ENCODE measurements around the gene PPP1R14B. TPM values are rescaled to one million over a fixed set of nuclear protein-coding genes. Genes with fewer than 3 reads are reported as not detected.

Gene PPP1R14B
- total and polyA plus RNA-seq, 2 of the 13 experiments (the other 11 are each of a cell fraction or from before 2014, with no cell fraction given) = 110 to 148 TPM

GRCh38 chr11:64240435-64241240 lies 6.1 kb downstream of the PPP1R14B start, which contains the start of gene FKBP2 (continued):
- TF ChIP-seq GABPA (IDR thresholded peaks at IDR 0.05; ENCODE audit: low read depth, low read length) (no peak), GABPA (CRISPR knock-in tag; IDR thresholded peaks at IDR 0.05; ENCODE audit: low read depth) (peak; percentile 95), HOXA3 (CRISPR knock-in tag; IDR thresholded peaks at IDR 0.05) (peak; percentile 82; the same call in 1 of the 2 replicates), ERF (CRISPR knock-in tag; IDR thresholded peaks at IDR 0.05) (no peak; the same call in 1 of the 2 replicates), TCF7L2 (IDR thresholded peaks at IDR 0.05; ENCODE audit: low read depth, low read length) (no peak), ZNF740 (CRISPR knock-in tag; IDR thresholded peaks at IDR 0.05) (no peak), SRF (IDR thresholded peaks at IDR 0.05; ENCODE audit: low read depth, low read length) (no peak), HNF1A (IDR thresholded peaks at IDR 0.05; ENCODE audit: low read depth) (no peak), HNF1A (CRISPR knock-in tag; IDR thresholded peaks at IDR 0.05; ENCODE audit: borderline replicate concordance) (no peak; the same call in 1 of the 2 replicates), ZNF75D (CRISPR knock-in tag; IDR thresholded peaks at IDR 0.05; ENCODE audit: borderline replicate concordance) (no peak), TFE3 (CRISPR knock-in tag; IDR thresholded peaks at IDR 0.05) (no peak), ZNF280D (CRISPR knock-in tag; IDR thresholded peaks at IDR 0.05) (no peak), YEATS4 (CRISPR knock-in tag; IDR thresholded peaks at IDR 0.05; ENCODE audit: borderline replicate concordance) (no peak; the same call in 1 of the 2 replicates), TEAD2 (CRISPR knock-in tag; IDR thresholded peaks at IDR 0.05) (no peak)

Data from HepG2 (cell line).